ENCODE data around the gene HRCT1. TPM values are rescaled to one million over a fixed set of nuclear protein-coding genes. Genes with fewer than 3 reads are reported as not detected.
"Not testable (repeated sequence)": the region's sequence is repeated elsewhere in the genome, so short reads cannot be mapped to it uniquely, and the experiment has no call there.

The HRCT1 gene
- total RNA-seq, 8 experiments from 2014 or later = 0.27 to 1.8 (median 1.0) TPM; not detected in 1

DNA sequence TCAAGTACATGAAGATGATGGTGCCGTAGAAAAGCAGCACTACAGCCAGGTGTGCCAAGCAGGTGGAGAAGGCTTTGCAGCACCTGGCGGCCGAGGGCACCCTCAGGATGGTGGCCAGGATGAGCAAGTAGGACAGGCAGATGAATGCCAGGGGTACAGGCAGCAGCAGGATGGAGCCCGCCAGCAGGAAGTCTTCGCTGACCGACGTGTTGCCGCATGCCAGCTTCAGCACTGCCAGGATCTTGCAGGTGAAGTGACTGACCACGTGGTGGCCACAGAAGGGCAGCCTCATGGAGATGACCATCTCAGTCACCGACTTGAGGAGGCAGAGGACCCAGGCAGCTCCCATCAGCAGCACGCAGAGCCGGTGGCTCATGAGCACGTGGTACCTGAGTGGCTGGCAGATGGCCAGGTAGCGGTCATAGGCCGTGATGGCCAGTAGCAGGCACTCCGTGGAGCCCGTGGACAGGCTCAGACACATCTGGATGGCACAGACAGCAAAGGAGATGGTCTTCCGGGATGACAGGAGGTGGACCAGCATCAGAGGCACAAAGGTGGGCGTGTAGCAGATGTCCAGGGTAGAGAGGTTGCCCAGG lies 36.3 kb upstream of the HRCT1 start:
- no peak for ATAC-seq (replicated peaks in 6 of 8)
- in situ Hi-C loops (cut with MboI; ENCODE audit: low pct_unique_long_range_greater_than_20kb in 2 of 9, low sequenced_read_pairs in 9 of 9, unreplicated experiment in 9 of 9) = no loop called here
- Histone ChIP-seq H3K4me3 (no peak overlapping the region), H3K4me1 (replicated peaks in 1 of 2) (no peaks in the 10 kb centered on the region), H3K27ac (no peak overlapping the region)
- 50 to 100% (median 87%) methylated on average over 1 to 16 of the region's 19 CpGs; no CpG with 5 or more reads in 5 of the 10 experiments for WGBS, 10 experiments

DNA sequence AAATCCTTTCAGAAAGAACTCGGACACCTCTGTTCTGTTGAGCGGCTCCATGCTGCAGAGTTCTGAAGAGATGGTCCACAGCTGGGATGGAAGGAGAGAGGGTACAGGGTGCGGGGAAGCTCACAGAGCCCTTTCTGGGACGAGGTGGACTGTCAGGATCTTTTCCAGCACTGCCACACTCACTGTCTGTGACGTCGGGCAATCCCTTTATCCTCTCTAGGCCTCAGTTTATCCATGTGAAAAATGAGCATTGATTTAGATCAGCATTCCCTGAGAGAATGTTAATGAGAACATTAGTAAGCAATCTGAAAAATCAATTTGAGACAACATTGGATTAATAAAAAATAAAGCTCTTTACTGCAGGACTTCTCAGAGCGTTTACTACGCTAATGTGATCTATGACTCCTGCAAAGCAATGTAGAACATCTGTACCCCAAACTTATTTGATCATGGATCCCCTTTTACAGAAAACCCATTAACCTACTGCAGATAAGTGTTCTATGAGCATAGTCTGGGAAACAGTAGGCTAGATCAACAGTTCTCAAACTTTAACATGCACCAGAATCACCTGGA lies 35.6 kb upstream of the HRCT1 start, which contains the start of gene OR13J1:
Gene OR13J1, minus strand, starts transcription at position 51 of the 573 bp plus-strand sequence. Its CDS starts 0 bp downstream, at position 51.
- H3K4me3 ChIP-seq = no peak within 1 kb of the TSS
- no peak for ATAC-seq (replicated peaks in 6 of 8)
- no peak within 1 kb of the TSS for H3K27ac ChIP-seq
- 43 to 100% (median 92%) methylated on average over 1 to 6 of the region's 8 CpGs; no CpG with 5 or more reads in 1 of the 10 experiments for WGBS, 10 experiments
- in situ Hi-C loops (cut with MboI; ENCODE audit: low pct_unique_long_range_greater_than_20kb in 2 of 9, low sequenced_read_pairs in 9 of 9, unreplicated experiment in 9 of 9) = no loop called here
- no peaks in the 10 kb centered on the region for H3K4me1 ChIP-seq (replicated peaks in 1 of 2)

GRCh38 chr9:35871545-35871944 lies 34.5 kb upstream of the HRCT1 start:
- WGBS, 10 experiments = 52% methylated on average over 2 of the region's 3 CpGs; no CpG with 5 or more reads in 9 of the 10 experiments
- H3K4me1 ChIP-seq (replicated peaks in 1 of 2) = no peaks in the 10 kb centered on the region
- H3K27ac ChIP-seq = no peak overlapping the region
- ATAC-seq (replicated peaks in 6 of 8) = peak in 3 of 8 experiments; percentile 58 to 76 (median 73)
- H3K4me3 ChIP-seq = no peak overlapping the region
- in situ Hi-C loops (cut with MboI; ENCODE audit: low pct_unique_long_range_greater_than_20kb in 2 of 9, low sequenced_read_pairs in 9 of 9, unreplicated experiment in 9 of 9) = no loop called here

DNA sequence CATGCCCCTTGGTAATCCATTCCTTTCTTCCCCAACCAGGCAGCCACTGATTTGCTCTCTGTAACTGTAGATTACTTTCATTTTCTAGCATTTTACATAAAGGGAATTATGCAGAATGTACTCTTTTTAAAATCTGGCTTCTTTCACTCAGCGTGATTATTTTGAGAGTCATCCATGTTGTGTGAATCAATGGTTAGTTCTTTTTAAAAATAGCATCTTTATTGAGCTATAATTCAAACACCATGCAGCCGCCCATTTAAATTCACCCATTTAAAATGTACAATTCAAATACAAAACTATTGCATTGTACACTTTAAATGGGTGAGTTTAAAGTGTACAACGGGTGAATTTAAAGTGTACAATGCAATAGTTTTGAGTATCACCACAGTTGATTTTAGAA lies 33.5 kb upstream of the HRCT1 start:
- peak in 4 of 8 experiments; percentile 14 to 78 (median 72) for ATAC-seq (replicated peaks in 6 of 8)
- in situ Hi-C loops (cut with MboI; ENCODE audit: low pct_unique_long_range_greater_than_20kb in 2 of 9, low sequenced_read_pairs in 9 of 9, unreplicated experiment in 9 of 9) = no loop called here

GRCh38 chr9:35882263-35882848 lies 23.6 kb upstream of the HRCT1 start:
- no peak overlapping the region for H3K4me3 ChIP-seq
- peak; percentile 77 to 91 (median 86) for ATAC-seq (replicated peaks in 6 of 8)
- WGBS, 10 experiments = 0 to 10% (median 2%) methylated on average over 1 to 4 of the region's 4 CpGs
- no peak overlapping the region for H3K27ac ChIP-seq
- in situ Hi-C loops (cut with MboI; ENCODE audit: low pct_unique_long_range_greater_than_20kb in 2 of 9, low sequenced_read_pairs in 9 of 9, unreplicated experiment in 9 of 9) = loop anchor here in 5 of 9 experiments (10.0 to 25.0 kb wide), 2 partner anchors 95 to 98 kb away; partner anchors contain the start of gene NPR2 (in 4 of the 5)
- H3K4me1 ChIP-seq (replicated peaks in 1 of 2) = peaks cover 2% of the 10 kb centered on the region in 2 donors

More for the DNA sequence above, 33.5 kb upstream of the HRCT1 start:
- Histone ChIP-seq H3K4me3 (no peak overlapping the region), H3K27ac (no peak overlapping the region), H3K4me1 (replicated peaks in 1 of 2) (no peaks in the 10 kb centered on the region)
- WGBS, 10 experiments = 0 to 91% (median 68%) methylated on average over 2 to 3 of the region's 3 CpGs; no CpG with 5 or more reads in 1 of the 10 experiments

- 0 to 80% (median 55%) methylated on average over 1 to 3 of the region's 3 CpGs for WGBS, 10 experiments
- Histone ChIP-seq H3K27ac (no peak overlapping the region), H3K4me1 (replicated peaks in 1 of 2) (peaks cover 2% of the 10 kb centered on the region in 2 donors), H3K4me3 (no peak overlapping the region)
- peak in 1 of 8 experiments; percentile 34 for ATAC-seq (replicated peaks in 6 of 8)
- in situ Hi-C loops (cut with MboI; ENCODE audit: low pct_unique_long_range_greater_than_20kb in 2 of 9, low sequenced_read_pairs in 9 of 9, unreplicated experiment in 9 of 9) = loop anchor here in 5 of 9 experiments (10.0 to 25.0 kb wide), 2 partner anchors 96 to 98 kb away; partner anchors contain the start of gene NPR2 (in 4 of the 5)
Measured at GRCh38 chr9:35882996-35883395, 23.0 kb upstream of the HRCT1 start.

DNA sequence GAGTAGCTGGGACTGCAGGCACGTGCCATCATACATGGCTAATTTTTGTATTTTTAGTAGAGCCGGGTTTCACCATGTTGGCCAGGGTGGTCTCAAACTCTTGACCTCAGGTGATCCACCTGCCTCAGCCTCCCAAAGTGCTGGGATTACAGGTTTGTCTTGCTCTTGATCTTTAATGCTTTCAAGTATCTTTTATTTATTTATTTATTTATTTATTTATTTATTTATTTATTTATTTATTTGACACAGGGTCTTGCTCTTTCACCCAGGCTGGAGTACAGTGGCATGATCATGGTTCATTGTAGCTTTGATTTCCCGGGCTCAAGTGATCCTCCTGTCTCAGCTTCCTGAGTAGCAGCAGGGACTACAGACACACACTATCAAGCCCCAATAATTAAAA lies 21.1 kb upstream of the HRCT1 start:
- in situ Hi-C loops (cut with MboI; ENCODE audit: low pct_unique_long_range_greater_than_20kb in 2 of 9, low sequenced_read_pairs in 9 of 9, unreplicated experiment in 9 of 9) = loop anchor here in 5 of 9 experiments (10.0 to 25.0 kb wide), 2 partner anchors 98 to 100 kb away; partner anchors contain the start of gene NPR2 (in 4 of the 5)
- 67 to 100% (median 99%) methylated on average over 1 to 3 of the region's 3 CpGs; no CpG with 5 or more reads in 2 of the 10 experiments for WGBS, 10 experiments

DNA sequence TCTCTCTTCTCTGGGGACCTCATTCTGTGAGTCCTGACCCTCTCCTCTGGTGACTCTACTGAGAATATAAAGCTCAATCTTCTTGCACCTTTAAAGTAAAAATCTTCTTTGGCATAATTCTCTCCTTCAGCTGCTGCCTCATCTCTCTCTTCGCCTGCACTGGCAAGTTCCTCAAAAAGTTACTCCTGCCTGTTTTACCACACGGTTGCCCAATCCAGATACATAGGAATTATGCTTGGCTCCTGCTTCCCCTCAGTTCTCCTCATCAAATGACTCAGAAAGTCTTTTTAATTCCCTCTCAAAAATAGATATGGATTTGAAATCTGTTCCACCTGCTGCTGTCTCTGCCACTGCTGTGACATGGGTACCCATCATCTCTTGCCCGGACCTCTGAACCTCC lies 14.4 kb upstream of the HRCT1 start:
- WGBS, 10 experiments = 57 to 96% (median 81%) methylated on average over 2 to 3 of the region's 3 CpGs; no CpG with 5 or more reads in 4 of the 10 experiments
- H3K27ac ChIP-seq = no peak overlapping the region
- ATAC-seq (replicated peaks in 6 of 8) = no peak
- no peaks in the 10 kb centered on the region for H3K4me1 ChIP-seq (replicated peaks in 1 of 2)
- H3K4me3 ChIP-seq = no peak overlapping the region
- in situ Hi-C loops (cut with MboI; ENCODE audit: low pct_unique_long_range_greater_than_20kb in 2 of 9, low sequenced_read_pairs in 9 of 9, unreplicated experiment in 9 of 9) = loop anchor here in 4 of 9 experiments (25.0 kb wide), 1 partner anchor 104 kb away; the partner anchor contains the start of gene NPR2 (in 4 of the 4)

More for the DNA sequence above, 21.1 kb upstream of the HRCT1 start:
- not testable (repeated sequence) for ATAC-seq (replicated peaks in 6 of 8); H3K4me3 ChIP-seq; H3K27ac ChIP-seq; H3K4me1 ChIP-seq (replicated peaks in 1 of 2)

GRCh38 chr9:35892051-35892450 lies 14.0 kb upstream of the HRCT1 start:
- no peaks in the 10 kb centered on the region for H3K4me1 ChIP-seq (replicated peaks in 1 of 2)
- H3K27ac ChIP-seq = no peak overlapping the region
- 75 to 100% (median 83%) methylated on average over 1 of the region's 1 CpG; no CpG with 5 or more reads in 5 of the 10 experiments for whole genome bisulfite sequencing, 10 experiments
- no peak for ATAC-seq (replicated peaks in 6 of 8)
- no peak overlapping the region for H3K4me3 ChIP-seq
- in situ Hi-C loops (cut with MboI; ENCODE audit: low pct_unique_long_range_greater_than_20kb in 2 of 9, low sequenced_read_pairs in 9 of 9, unreplicated experiment in 9 of 9) = loop anchor here in 4 of 9 experiments (25.0 kb wide), 1 partner anchor 105 kb away; the partner anchor contains the start of gene NPR2 (in 4 of the 4)

DNA sequence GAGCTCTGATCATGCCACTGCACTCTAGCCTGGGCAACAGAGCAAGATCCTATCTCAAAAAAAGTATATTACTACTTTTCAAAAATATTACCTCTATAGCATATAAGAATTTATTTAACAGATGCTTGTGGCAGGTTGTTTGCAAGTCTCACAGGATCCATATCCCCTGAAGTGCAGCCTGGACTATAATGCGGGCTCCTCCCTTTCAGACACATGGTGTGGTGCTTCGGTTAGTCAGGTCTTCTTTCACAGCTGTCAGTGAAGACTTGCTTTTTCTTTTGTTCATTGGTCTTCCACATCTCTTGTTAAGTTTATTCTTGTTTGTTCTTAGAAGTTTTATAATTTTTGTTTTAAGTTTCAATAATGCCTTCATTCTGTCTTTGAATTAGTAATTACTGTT lies 9.4 kb upstream of the HRCT1 start:
- 17 to 100% (median 63%) methylated on average over 1 to 2 of the region's 2 CpGs; no CpG with 5 or more reads in 1 of the 10 experiments for WGBS, 10 experiments
- Histone ChIP-seq H3K27ac (no peak overlapping the region), H3K4me1 (replicated peaks in 1 of 2) (no peaks in the 10 kb centered on the region), H3K4me3 (no peak overlapping the region)
- in situ Hi-C loops (cut with MboI; ENCODE audit: low pct_unique_long_range_greater_than_20kb in 2 of 9, low sequenced_read_pairs in 9 of 9, unreplicated experiment in 9 of 9) = loop anchor here in 4 of 9 experiments (25.0 kb wide), 1 partner anchor 109 kb away; the partner anchor contains the start of gene NPR2 (in 4 of the 4)
- peak in 2 of 8 experiments; percentile 52 to 79 for ATAC-seq (replicated peaks in 6 of 8)

- in situ Hi-C loops (cut with MboI; ENCODE audit: low pct_unique_long_range_greater_than_20kb in 2 of 9, low sequenced_read_pairs in 9 of 9, unreplicated experiment in 9 of 9) = loop anchor here in 4 of 9 experiments (25.0 kb wide), 1 partner anchor 110 kb away; the partner anchor contains the start of gene NPR2 (in 4 of the 4)
- not testable (repeated sequence) for H3K4me1 ChIP-seq (replicated peaks in 1 of 2); ATAC-seq (replicated peaks in 6 of 8); H3K27ac ChIP-seq; H3K4me3 ChIP-seq
- 73 to 100% (median 83%) methylated on average over 1 to 6 of the region's 7 CpGs; no CpG with 5 or more reads in 1 of the 10 experiments for WGBS, 10 experiments
Measured at GRCh38 chr9:35897376-35898099, 8.5 kb upstream of the HRCT1 start.

DNA sequence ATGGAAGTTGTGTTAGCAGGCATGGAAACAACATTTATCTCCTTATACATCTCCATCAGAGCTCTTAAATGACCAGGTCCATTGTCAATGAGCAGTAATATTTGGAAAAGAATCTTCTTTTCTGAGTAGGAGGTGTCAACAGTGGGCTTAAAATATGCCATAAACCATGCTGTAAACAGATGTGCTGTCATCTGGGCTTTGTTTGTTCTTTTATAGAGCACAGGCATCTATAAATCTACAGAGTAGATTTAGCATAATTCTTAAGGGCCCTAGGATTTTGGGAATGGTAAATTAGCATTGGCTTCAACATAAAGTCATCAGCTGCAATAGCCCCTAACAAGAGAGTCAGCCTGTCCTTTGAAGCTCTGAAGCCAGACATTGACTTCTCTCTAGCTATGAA lies 7.7 kb upstream of the HRCT1 start:
- no peaks in the 10 kb centered on the region for H3K4me1 ChIP-seq (replicated peaks in 1 of 2)

More for the DNA sequence above, 7.7 kb upstream of the HRCT1 start:
- peak in 3 of 8 experiments; percentile 44 to 74 (median 59) for ATAC-seq (replicated peaks in 6 of 8)
- no peak overlapping the region for H3K27ac ChIP-seq
- no peak overlapping the region for H3K4me3 ChIP-seq
- in situ Hi-C loops (cut with MboI; ENCODE audit: low pct_unique_long_range_greater_than_20kb in 2 of 9, low sequenced_read_pairs in 9 of 9, unreplicated experiment in 9 of 9) = loop anchor here in 4 of 9 experiments (25.0 kb wide), 1 partner anchor 111 kb away; the partner anchor contains the start of gene NPR2 (in 4 of the 4)
